Measurements from ENCODE around the gene ADA. TPM values are rescaled to one million over a fixed set of nuclear protein-coding genes. Genes with fewer than 3 reads are reported as not detected.

Gene ADA
- total and polyA plus RNA-seq, 2 of the 4 experiments (the other 2 are of a cell fraction) = 8.1 to 11.0 TPM

- in situ Hi-C loops (cut with MboI; ENCODE audit: low sequenced_read_pairs) (loop anchor here (5.0 to 10.0 kb wide), 2 partner anchors 45 to 178 kb away; no protein-coding TSS in a partner anchor), dilution Hi-C loops (cut with HindIII; ENCODE audit: low sequenced_read_pairs, unreplicated experiment) (no loop called here), intact Hi-C loops (cut with micrococcal nuclease) (no loop called here)
- ChIA-PET POLR2A (ENCODE audit: unreplicated experiment) (no interaction called here), CTCF (interaction anchor here (0.9 kb wide), 1 partner anchor 16 kb away, joined by 3 read pairs; no protein-coding TSS in a partner anchor)
- no peak overlapping the region for H2AK9ac ChIP-seq (replicated peaks; ENCODE audit: low read depth, low read length, poor library complexity)
- no peak overlapping the region for H3K4ac ChIP-seq (ENCODE audit: low read depth, low read length)
- no peak overlapping the region for H2AFZ ChIP-seq (replicated peaks; ENCODE audit: low read length, poor library complexity)
- peaks cover 9% of the 10 kb centered on the region for H3K27me3 ChIP-seq (ENCODE audit: control insufficient read depth, insufficient read depth, low read length)
- H2BK20ac ChIP-seq (ENCODE audit: low read depth, low read length) = no peak overlapping the region
- H3K27ac ChIP-seq (ENCODE audit: insufficient read depth, low read length) = no peak overlapping the region
- H4K5ac ChIP-seq (ENCODE audit: low read depth, low read length) = no peak overlapping the region
- no peak overlapping the region for H3K56ac ChIP-seq (ENCODE audit: extremely low read depth, insufficient read depth, low read length)
- no peak overlapping the region for H2BK5ac ChIP-seq (ENCODE audit: low read depth, low read length, poor library complexity, severe bottlenecking)
- peaks cover 6% of the 10 kb centered on the region; the same call in 1 of the 2 replicates for H3K4me1 ChIP-seq (ENCODE audit: control insufficient read depth, insufficient read depth, low read length)
- H2AK5ac ChIP-seq (ENCODE audit: low read depth, low read length) = no peak overlapping the region
- DNase-seq (no peak), ATAC-seq (ENCODE audit: low read depth) (no peak)
- H4K91ac ChIP-seq (ENCODE audit: insufficient read depth, low read depth, low read length) = no peak overlapping the region
- 75% methylated on average over 3 of the region's 4 CpGs; no CpG with 5 or more reads in 1 of the 2 experiments for WGBS, 2 experiments (ENCODE audit: extremely low coverage in 2 of 2, insufficient read length in 1 of 2)
- H3K4me3 ChIP-seq (ENCODE audit: insufficient read depth, low read depth, low read length) = no peak overlapping the region
- H4K20me1 ChIP-seq (ENCODE audit: insufficient read depth, low read length) = no peaks in the 10 kb centered on the region
- no peak overlapping the region for H3K18ac ChIP-seq (ENCODE audit: low read depth, low read length)
- no peak overlapping the region for H3K23ac ChIP-seq (ENCODE audit: low read depth, low read length)
- H3K14ac ChIP-seq (replicated peaks; ENCODE audit: low read depth, low read length) = no peak overlapping the region
- H3K4me2 ChIP-seq (ENCODE audit: low read depth, low read length) = no peak overlapping the region
- no peaks in the 10 kb centered on the region for H3K36me3 ChIP-seq (ENCODE audit: control insufficient read depth, insufficient read depth, low read length)
- no peak overlapping the region for H2BK15ac ChIP-seq (ENCODE audit: low read depth, low read length)
- no peak overlapping the region for H3K9ac ChIP-seq (ENCODE audit: low read depth, low read length)
- H3K79me1 ChIP-seq (ENCODE audit: low read depth in 1 of 2, low read length in 2 of 2) = no peaks in the 10 kb centered on the region
- H3K9me1 ChIP-seq (ENCODE audit: insufficient read depth, low read length) = no peaks in the 10 kb centered on the region
- peaks cover 1% of the 10 kb centered on the region; the same call in 1 of the 2 replicates for H3K9me3 ChIP-seq (ENCODE audit: control insufficient read depth, insufficient read depth, low read length)
- H4K8ac ChIP-seq (ENCODE audit: low read depth in 2 of 2, low read length in 2 of 2) = no peak overlapping the region
- TF ChIP-seq USF2 (IDR thresholded peaks at IDR 0.05; ENCODE audit: low read depth, low read length) = no peak
- no peak for TF ChIP-seq RAD21 (IDR thresholded peaks at IDR 0.05; ENCODE audit: low read length)
- TF ChIP-seq RCOR1 (IDR thresholded peaks at IDR 0.05; ENCODE audit: insufficient replicate concordance, low read length) = no peak
- TF ChIP-seq CEBPB (IDR thresholded peaks at IDR 0.05; ENCODE audit: low read depth, low read length) = peak; percentile 94
- TF ChIP-seq MXI1 (IDR thresholded peaks at IDR 0.05; ENCODE audit: borderline replicate concordance, low read depth, low read length) = no peak
- TF ChIP-seq NFE2L2 (IDR thresholded peaks at IDR 0.05; ENCODE audit: low read depth, low read length) = no peak
- no peak for TF ChIP-seq ELK1 (IDR thresholded peaks at IDR 0.05; ENCODE audit: borderline replicate concordance, low read depth, low read length)
- TF ChIP-seq RFX5 (IDR thresholded peaks at IDR 0.05; ENCODE audit: low read depth, low read length) = no peak
- no peak overlapping the region for H2BK120ac ChIP-seq (ENCODE audit: low read depth, low read length)
- BruUV-seq (replicated peaks) = no TSS peak
Measured at GRCh38 chr20:44686934-44687333, 35.4 kb upstream of the ADA start.
